ENCODE data around the gene SPANXN2.

DNA sequence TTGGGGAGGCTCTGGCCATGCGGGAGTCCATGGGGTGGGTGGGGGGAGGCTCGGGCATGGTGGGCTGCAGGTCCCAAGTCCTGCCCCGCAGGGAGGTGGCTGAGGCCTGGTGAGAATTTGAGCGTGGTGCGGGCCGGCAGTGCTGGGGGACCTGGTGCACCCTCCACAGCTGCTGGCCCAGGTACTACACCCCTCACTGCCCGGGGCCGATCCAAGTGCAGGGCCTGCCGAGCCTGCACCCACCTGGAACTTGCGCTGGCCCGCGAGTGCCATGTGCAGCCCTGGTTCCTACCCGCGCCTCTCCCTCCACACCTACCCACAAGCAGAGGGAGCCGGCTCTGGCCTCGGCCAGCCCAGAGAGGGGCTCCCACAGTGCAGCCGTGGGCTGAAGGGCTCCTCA, 5.7 kb upstream of the SPANXN2 start:
- TF ChIP-seq, protein P1, sequence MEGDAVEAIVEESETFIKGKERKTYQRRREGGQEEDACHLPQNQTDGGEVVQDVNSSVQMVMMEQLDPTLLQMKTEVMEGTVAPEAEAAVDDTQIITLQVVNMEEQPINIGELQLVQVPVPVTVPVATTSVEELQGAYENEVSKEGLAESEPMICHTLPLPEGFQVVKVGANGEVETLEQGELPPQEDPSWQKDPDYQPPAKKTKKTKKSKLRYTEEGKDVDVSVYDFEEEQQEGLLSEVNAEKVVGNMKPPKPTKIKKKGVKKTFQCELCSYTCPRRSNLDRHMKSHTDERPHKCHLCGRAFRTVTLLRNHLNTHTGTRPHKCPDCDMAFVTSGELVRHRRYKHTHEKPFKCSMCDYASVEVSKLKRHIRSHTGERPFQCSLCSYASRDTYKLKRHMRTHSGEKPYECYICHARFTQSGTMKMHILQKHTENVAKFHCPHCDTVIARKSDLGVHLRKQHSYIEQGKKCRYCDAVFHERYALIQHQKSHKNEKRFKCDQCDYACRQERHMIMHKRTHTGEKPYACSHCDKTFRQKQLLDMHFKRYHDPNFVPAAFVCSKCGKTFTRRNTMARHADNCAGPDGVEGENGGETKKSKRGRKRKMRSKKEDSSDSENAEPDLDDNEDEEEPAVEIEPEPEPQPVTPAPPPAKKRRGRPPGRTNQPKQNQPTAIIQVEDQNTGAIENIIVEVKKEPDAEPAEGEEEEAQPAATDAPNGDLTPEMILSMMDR (IDR thresholded peaks at IDR 0.05), result no peak
- no peak for TF ChIP-seq POLR2A (IDR thresholded peaks at IDR 0.05)

Measured in Peyer's patch (tissue), 4 donors.